Measurements from ENCODE around the gene SLC14A1. TPM values are rescaled to one million over a fixed set of nuclear protein-coding genes. Genes with fewer than 3 reads are reported as not detected.

The SLC14A1 gene
- total and polyA plus RNA-seq, 2 of the 8 experiments (the other 6 are each of a cell fraction or from before 2014, with no cell fraction given) = 0.18 TPM; not detected in 1

DNA sequence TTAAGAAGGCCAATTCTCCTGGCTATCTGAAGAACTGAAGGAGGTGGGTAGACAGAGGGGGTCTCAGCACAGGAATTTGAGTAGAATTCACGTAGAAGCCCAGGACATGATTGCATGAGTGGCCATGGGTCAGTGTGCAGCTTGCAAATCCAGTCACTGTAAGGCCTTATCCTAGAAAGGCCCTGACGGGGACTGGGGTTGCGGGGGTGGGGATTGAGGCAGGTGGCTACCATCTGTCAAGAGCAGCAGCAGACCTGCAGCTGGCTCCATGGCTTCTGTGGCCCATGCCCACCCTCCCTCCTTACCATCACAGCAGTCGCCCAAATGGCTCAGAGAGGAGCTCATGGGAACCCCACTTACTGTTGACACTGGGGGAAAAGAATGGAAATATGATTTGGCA lies 34.6 kb upstream of the SLC14A1 start:
- no peak overlapping the region for H3K14ac ChIP-seq (ENCODE audit: insufficient read length)
- FAIRE-seq (no peak), DNase-seq (ENCODE audit: low read depth in 1 of 2, low spot score in 2 of 2) (no peak)
- H3K36me3 ChIP-seq (ENCODE audit: control insufficient read depth in 2 of 4, insufficient read depth in 4 of 4, low read length in 3 of 4) = no peaks in the 10 kb centered on the region
- H3K23me2 ChIP-seq (ENCODE audit: low read depth, low read length) = no peaks in the 10 kb centered on the region
- 85% methylated on average over 4 of the region's 4 CpGs; no CpG with 5 or more reads in 1 of the 2 experiments for WGBS, 2 experiments (ENCODE audit: extremely low coverage in 1 of 2, insufficient coverage in 1 of 2, insufficient read length in 1 of 2, insufficient replicate concordance in 2 of 2, low coverage in 1 of 2, low lambda C conversion rate in 2 of 2, missing lambda C conversion rate in 1 of 2)
- no peak overlapping the region for H2BK5ac ChIP-seq (ENCODE audit: low read depth, low read length)
- H2AK5ac ChIP-seq (ENCODE audit: low read depth, low read length) = no peak overlapping the region
- no peak overlapping the region for H2BK15ac ChIP-seq (ENCODE audit: low read length)
- no peak overlapping the region for H4K91ac ChIP-seq (replicated peaks; ENCODE audit: insufficient read length, low read length)
- H3K18ac ChIP-seq (ENCODE audit: extremely low read depth, low read length) = no peak overlapping the region
- no peak overlapping the region for H3K27ac ChIP-seq (ENCODE audit: low read depth, low read length)
- peaks cover 7 to 15% (median 12%) of the 10 kb centered on the region in 4 experiments for H3K4me1 ChIP-seq (replicated peaks in 1 of 4; ENCODE audit: control insufficient read depth in 3 of 4, insufficient read depth in 4 of 4, low read length in 3 of 4)
- H4K5ac ChIP-seq (ENCODE audit: insufficient read length, low read depth, low read length) = no peak overlapping the region
- no peak overlapping the region for H3K9ac ChIP-seq (replicated peaks in 1 of 4; ENCODE audit: extremely low read depth in 1 of 4, low read depth in 3 of 4, low read length in 3 of 4)
- no peaks in the 10 kb centered on the region for H4K20me1 ChIP-seq (replicated peaks in 1 of 2; ENCODE audit: control insufficient read depth in 1 of 2, insufficient read depth in 2 of 2, low read length in 2 of 2)
- no peak overlapping the region for H2AFZ ChIP-seq (ENCODE audit: low read length)
- no peak overlapping the region for H3K23ac ChIP-seq (ENCODE audit: insufficient read length)
- H3K4me2 ChIP-seq (ENCODE audit: insufficient read depth in 1 of 2, low read depth in 2 of 2, low read length in 2 of 2) = no peak overlapping the region
- no peak overlapping the region for H3K4me3 ChIP-seq (ENCODE audit: extremely low read depth in 1 of 4, insufficient read depth in 2 of 4, low read depth in 3 of 4, low read length in 4 of 4)
- ChIA-PET CTCF (ENCODE audit: partially characterized antibody) (interaction anchor here (0.8 to 7.6 kb wide), 17 partner anchors 10 to 220 kb away, joined by 3 to 83 read pairs (median 4); no protein-coding TSS in a partner anchor), POLR2A (ENCODE audit: partially characterized antibody) (no interaction called here)
- H4K8ac ChIP-seq (ENCODE audit: extremely low read depth, insufficient read depth, low read length) = no peak overlapping the region
- H3K4ac ChIP-seq (replicated peaks; ENCODE audit: insufficient read length, low read depth, low read length) = no peak overlapping the region
- H3K56ac ChIP-seq (replicated peaks; ENCODE audit: insufficient read length, low read depth, low read length) = no peak overlapping the region
- H2BK120ac ChIP-seq (replicated peaks; ENCODE audit: low read depth, low read length) = no peak overlapping the region
- H2BK20ac ChIP-seq (ENCODE audit: low read length) = no peak overlapping the region
- H3K79me1 ChIP-seq (ENCODE audit: low read depth, low read length) = no peaks in the 10 kb centered on the region
- H2BK12ac ChIP-seq (ENCODE audit: low read depth, low read length) = no peak overlapping the region
- no peaks in the 10 kb centered on the region for H3K79me2 ChIP-seq (ENCODE audit: control insufficient read depth in 1 of 2, insufficient read depth in 2 of 2, low read length in 2 of 2)
- peaks cover 7 to 11% of the 10 kb centered on the region in 2 experiments; a peak in 2 of 4 replicates for H3K9me3 ChIP-seq (ENCODE audit: insufficient read depth in 2 of 2, low read depth in 1 of 2, low read length in 1 of 2)
- H3K27me3 ChIP-seq (replicated peaks in 1 of 4; ENCODE audit: control insufficient read depth in 3 of 4, extremely low read depth in 1 of 4, insufficient read depth in 3 of 4, low read length in 3 of 4) = no peaks in the 10 kb centered on the region
- no peak for TF ChIP-seq JUN (IDR thresholded peaks at IDR 0.05; ENCODE audit: low read depth, low read length)
- no peak for TF ChIP-seq GABPA (IDR thresholded peaks at IDR 0.05; ENCODE audit: borderline replicate concordance, insufficient read depth, low read length)
